Duodenal mucosa (tissue), 2 donors: ENCODE data around the gene RTN4IP1.
"Not testable (repeated sequence)": the region's sequence is repeated elsewhere in the genome, so short reads cannot be mapped to it uniquely, and the experiment has no call there.

Experiments
- H3K27ac ChIP-seq: one replicate; pipeline ENCODE4 v1.7.0; 2013; ENCODE audit warnings: low read depth, low read length
- H3K27me3 ChIP-seq, 2 donors: one replicate each; pipeline ENCODE4 v1.7.0; 2013; ENCODE audit warnings: low read length in 2 of 2, control low read depth in 1 of 2; ENCODE audit not compliant: insufficient read depth in 2 of 2, control insufficient read depth in 1 of 2
- H3K36me3 ChIP-seq, 2 donors: one replicate each; pipeline ENCODE4 v1.7.0; 2013; ENCODE audit warnings: low read length in 2 of 2, control low read depth in 1 of 2; ENCODE audit not compliant: insufficient read depth in 2 of 2, control insufficient read depth in 1 of 2
- H3K4me1 ChIP-seq, 2 donors: one replicate each; pipeline ENCODE4 v1.7.0; 2013; ENCODE audit warnings: low read length in 2 of 2, control low read depth in 1 of 2; ENCODE audit not compliant: insufficient read depth in 2 of 2, control insufficient read depth in 1 of 2
- H3K4me3 ChIP-seq, 2 donors: one replicate each; pipeline ENCODE4 v1.7.0; 2013; ENCODE audit warnings: low read length in 2 of 2, low read depth in 1 of 2
- H3K9ac ChIP-seq, 2 donors: one replicate each; pipeline ENCODE4 v1.7.0; 2013; ENCODE audit warnings: low read length in 2 of 2, low read depth in 1 of 2
- H3K9me3 ChIP-seq, 2 donors: one replicate each; pipeline ENCODE4 v1.7.0; 2013; ENCODE audit warnings: low read length in 2 of 2, control low read depth in 1 of 2; ENCODE audit not compliant: control insufficient read depth in 1 of 2

RTN4IP1 gene

DNA sequence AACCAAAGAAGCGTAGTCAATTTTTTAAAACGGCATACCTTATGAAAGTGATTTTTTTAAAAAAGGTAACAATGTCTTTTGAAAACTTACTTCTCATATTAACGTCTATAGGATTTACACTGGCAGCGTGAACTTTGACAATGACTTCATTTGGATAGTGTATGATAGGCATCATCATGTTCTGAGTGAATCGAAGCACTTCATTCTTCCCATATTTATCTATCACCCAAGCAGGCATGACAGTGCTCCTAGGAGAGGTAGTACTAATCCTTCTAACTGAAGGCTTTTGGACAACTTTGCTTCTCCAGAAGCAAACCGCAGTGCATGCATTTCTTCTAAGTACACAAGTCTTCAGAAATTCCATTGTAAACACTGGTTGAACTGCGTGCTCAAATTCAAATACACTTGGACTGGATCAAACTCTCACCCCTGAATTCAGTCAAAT lies 618 bp downstream of the RTN4IP1 start:
- H3K9ac ChIP-seq: peak overlapping the region; percentile 79 to 90
- peak overlapping the region; percentile 92 to 97 for H3K4me3 ChIP-seq
- H3K9me3 ChIP-seq: no peaks in the 10 kb centered on the region
- no peaks in the 10 kb centered on the region for H3K27me3 ChIP-seq
- peaks cover 8 to 18% of the 10 kb centered on the region in 2 donors for H3K4me1 ChIP-seq
- H3K27ac ChIP-seq: peak overlapping the region; percentile 60
- no peaks in the 10 kb centered on the region for H3K36me3 ChIP-seq

GRCh38 chr6:106627760-106628159 lies 1.5 kb downstream of the RTN4IP1 start:
- H3K4me1 ChIP-seq: peaks cover 8 to 18% of the 10 kb centered on the region in 2 donors
- not testable (repeated sequence) for H3K9ac ChIP-seq, H3K27me3 ChIP-seq, H3K36me3 ChIP-seq, H3K27ac ChIP-seq, H3K4me3 ChIP-seq, H3K9me3 ChIP-seq

- H3K36me3 ChIP-seq: peaks cover 3 to 5% of the 10 kb centered on the region in 2 donors
- no peaks in the 10 kb centered on the region for H3K9me3 ChIP-seq
- no peak overlapping the region for H3K27ac ChIP-seq
- H3K27me3 ChIP-seq: no peaks in the 10 kb centered on the region
- no peak overlapping the region for H3K4me3 ChIP-seq
- H3K9ac ChIP-seq: no peak overlapping the region
- peaks cover 8 to 18% of the 10 kb centered on the region in 2 donors for H3K4me1 ChIP-seq
Measured at GRCh38 chr6:106626485-106626884, 2.8 kb downstream of the RTN4IP1 start.

- Histone ChIP-seq H3K4me1 (no peaks in the 10 kb centered on the region), H3K9ac (no peak overlapping the region), H3K27me3 (no peaks in the 10 kb centered on the region), H3K36me3 (peaks cover 9% of the 10 kb centered on the region in 2 donors), H3K9me3 (no peaks in the 10 kb centered on the region), H3K4me3 (no peak overlapping the region), H3K27ac (no peak overlapping the region)
Measured at GRCh38 chr6:106623039-106623438, 6.3 kb downstream of the RTN4IP1 start.

GRCh38 chr6:106622412-106622811 lies 6.9 kb downstream of the RTN4IP1 start:
- Histone ChIP-seq H3K4me1 (no peaks in the 10 kb centered on the region), H3K27me3 (no peaks in the 10 kb centered on the region), H3K9ac (no peak overlapping the region), H3K9me3 (no peaks in the 10 kb centered on the region), H3K4me3 (no peak overlapping the region), H3K27ac (no peak overlapping the region), H3K36me3 (peaks cover 9% of the 10 kb centered on the region in 2 donors)

DNA sequence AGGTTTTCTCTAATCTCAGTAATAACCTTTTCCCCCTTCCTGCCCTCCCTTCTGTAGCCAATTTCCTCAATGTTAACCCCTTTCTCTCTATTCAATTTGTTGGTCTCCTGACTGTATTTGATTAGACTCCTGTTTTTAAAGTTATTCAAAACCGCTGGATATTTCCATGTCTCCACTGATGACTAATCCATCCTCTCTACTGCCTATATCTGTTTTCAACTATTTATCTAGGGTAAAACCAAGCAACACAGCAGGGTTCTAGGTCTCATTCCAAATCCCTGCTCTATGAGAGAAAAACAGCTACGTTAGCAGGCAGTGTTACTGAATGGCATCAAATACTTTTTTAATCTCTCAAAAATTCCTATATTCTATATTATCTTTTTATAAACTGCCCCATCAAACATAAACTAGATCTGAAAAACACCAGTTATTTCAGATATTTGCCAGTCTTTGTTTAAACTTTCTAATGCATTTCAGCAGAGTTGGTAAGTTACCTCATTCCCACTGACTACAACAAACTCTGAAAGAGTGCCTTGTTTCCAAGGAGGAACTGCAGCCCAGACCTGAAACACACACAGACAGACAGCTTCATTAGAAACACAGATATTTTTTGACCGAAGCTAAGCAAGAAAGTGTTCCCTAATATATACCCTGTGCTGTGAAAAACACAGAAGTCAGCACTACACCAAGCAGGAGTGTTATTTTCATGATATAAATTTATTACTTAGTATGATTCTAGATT lies 8.2 kb downstream of the RTN4IP1 start:
- Histone ChIP-seq H3K27ac (no peak overlapping the region), H3K36me3 (peaks cover 9% of the 10 kb centered on the region in 2 donors), H3K9ac (no peak overlapping the region), H3K4me1 (no peaks in the 10 kb centered on the region), H3K4me3 (no peak overlapping the region), H3K27me3 (no peaks in the 10 kb centered on the region), H3K9me3 (no peaks in the 10 kb centered on the region)

- peaks cover 9 to 10% of the 10 kb centered on the region in 2 donors for H3K36me3 ChIP-seq
- H3K27me3 ChIP-seq: no peaks in the 10 kb centered on the region
- H3K9ac ChIP-seq: no peak overlapping the region
Measured at GRCh38 chr6:106619223-106619622, 10.1 kb downstream of the RTN4IP1 start.

DNA sequence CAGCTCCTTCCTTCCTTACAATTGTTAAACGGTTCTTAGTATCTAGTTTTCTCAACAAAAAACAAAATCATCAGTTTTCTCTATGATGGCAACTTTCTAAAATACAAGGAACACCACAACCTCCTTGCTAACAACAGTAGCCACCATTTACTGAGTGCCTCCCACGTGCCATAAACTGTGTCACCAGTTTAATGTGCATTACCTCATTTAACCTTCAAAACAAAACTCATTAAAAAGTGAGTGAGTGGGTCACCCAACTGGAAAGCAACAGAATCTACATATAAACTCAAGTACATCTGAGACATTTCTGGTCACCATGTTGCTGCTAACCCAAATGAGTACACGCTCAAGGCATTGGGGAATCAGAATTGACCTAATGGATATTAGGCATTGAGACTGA lies 11.0 kb downstream of the RTN4IP1 start:
- Histone ChIP-seq H3K27me3 (no peaks in the 10 kb centered on the region), H3K27ac (no peak overlapping the region), H3K9me3 (no peaks in the 10 kb centered on the region), H3K4me3 (no peak overlapping the region), H3K36me3 (peaks cover 9 to 15% of the 10 kb centered on the region in 2 donors), H3K9ac (no peak overlapping the region), H3K4me1 (no peaks in the 10 kb centered on the region)

More at GRCh38 chr6:106619223-106619622, 10.1 kb downstream of the RTN4IP1 start:
- H3K9me3 ChIP-seq: no peaks in the 10 kb centered on the region
- H3K4me3 ChIP-seq: no peak overlapping the region
- H3K4me1 ChIP-seq: no peaks in the 10 kb centered on the region
- no peak overlapping the region for H3K27ac ChIP-seq

GRCh38 chr6:106617857-106618256 lies 11.4 kb downstream of the RTN4IP1 start:
- H3K4me1 ChIP-seq: no peaks in the 10 kb centered on the region
- no peak overlapping the region for H3K4me3 ChIP-seq
- peaks cover 9 to 15% of the 10 kb centered on the region in 2 donors for H3K36me3 ChIP-seq
- no peaks in the 10 kb centered on the region for H3K9me3 ChIP-seq
- no peak overlapping the region for H3K27ac ChIP-seq
- no peak overlapping the region for H3K9ac ChIP-seq
- no peaks in the 10 kb centered on the region for H3K27me3 ChIP-seq

DNA sequence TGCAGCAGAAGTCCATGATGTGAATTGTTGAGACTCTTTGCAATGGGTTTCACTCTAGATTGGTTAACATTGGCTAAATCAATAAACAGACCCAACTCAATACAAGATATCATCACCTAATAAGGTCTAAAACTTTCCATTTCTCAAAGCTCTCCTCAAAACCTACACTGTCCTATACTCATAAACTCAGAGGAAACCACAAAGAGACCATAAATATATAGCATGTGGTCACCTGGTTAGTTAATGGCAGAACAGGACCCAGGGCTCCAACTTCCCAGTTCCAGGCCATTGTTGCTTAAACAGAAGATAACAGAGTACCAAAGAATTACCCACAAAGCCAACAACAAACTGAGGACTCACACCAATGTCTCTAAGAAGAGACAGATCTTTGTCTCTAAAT lies 12.0 kb downstream of the RTN4IP1 start:
- H3K4me3 ChIP-seq: no peak overlapping the region
- H3K27ac ChIP-seq: no peak overlapping the region
- no peaks in the 10 kb centered on the region for H3K4me1 ChIP-seq
- H3K27me3 ChIP-seq: no peaks in the 10 kb centered on the region
- H3K9ac ChIP-seq: no peak overlapping the region
- no peaks in the 10 kb centered on the region for H3K9me3 ChIP-seq
- H3K36me3 ChIP-seq: peaks cover 9 to 11% of the 10 kb centered on the region in 2 donors
